Measurements from ENCODE around the gene MINDY4. TPM values are rescaled to one million over a fixed set of nuclear protein-coding genes. Genes with fewer than 3 reads are reported as not detected.

Gene MINDY4
- total RNA-seq, 1 donor from 2014 or later, result 4.4 TPM

- Mint-ChIP-seq H3K4me3 (ENCODE audit: unreplicated experiment) (no peak overlapping the region), H3K4me1 (ENCODE audit: unreplicated experiment) (peaks cover 22% of the 10 kb centered on the region), H3K27me3 (ENCODE audit: unreplicated experiment) (peaks cover 13% of the 10 kb centered on the region), H3K36me3 (ENCODE audit: unreplicated experiment) (no peaks in the 10 kb centered on the region), H3K27ac (ENCODE audit: unreplicated experiment) (peak overlapping the region; percentile 38), H3K9me3 (ENCODE audit: unreplicated experiment) (no peaks in the 10 kb centered on the region)
- no peak for DNase-seq (ENCODE audit: extremely low spot score, unreplicated experiment)
- TF ChIP-seq CTCF (IDR thresholded peaks at IDR 0.05), result no peak
These were observed 128.8 kb downstream of the MINDY4 start for GRCh38 chr7:30900053-30900452.

GRCh38 chr7:30900803-30901362 is 129.7 kb downstream of the MINDY4 start:
- no peak for DNase-seq (ENCODE audit: extremely low spot score, unreplicated experiment)
- Mint-ChIP-seq H3K4me3 (ENCODE audit: unreplicated experiment) (no peak overlapping the region), H3K4me1 (ENCODE audit: unreplicated experiment) (peaks cover 28% of the 10 kb centered on the region), H3K9me3 (ENCODE audit: unreplicated experiment) (no peaks in the 10 kb centered on the region), H3K36me3 (ENCODE audit: unreplicated experiment) (no peaks in the 10 kb centered on the region), H3K27me3 (ENCODE audit: unreplicated experiment) (peaks cover 7% of the 10 kb centered on the region), H3K27ac (ENCODE audit: unreplicated experiment) (no peak overlapping the region)
- TF ChIP-seq CTCF (IDR thresholded peaks at IDR 0.05), result no peak

GRCh38 chr7:30901856-30902255 is 130.6 kb downstream of the MINDY4 start:
- Mint-ChIP-seq H3K27me3 (ENCODE audit: unreplicated experiment) (peaks cover 4% of the 10 kb centered on the region), H3K4me1 (ENCODE audit: unreplicated experiment) (peaks cover 37% of the 10 kb centered on the region), H3K4me3 (ENCODE audit: unreplicated experiment) (no peak overlapping the region), H3K36me3 (ENCODE audit: unreplicated experiment) (no peaks in the 10 kb centered on the region), H3K9me3 (ENCODE audit: unreplicated experiment) (no peaks in the 10 kb centered on the region), H3K27ac (ENCODE audit: unreplicated experiment) (no peak overlapping the region)
- no peak for TF ChIP-seq CTCF (IDR thresholded peaks at IDR 0.05)
- no peak for DNase-seq (ENCODE audit: extremely low spot score, unreplicated experiment)

- Mint-ChIP-seq H3K9me3 (ENCODE audit: unreplicated experiment) (no peaks in the 10 kb centered on the region), H3K4me3 (ENCODE audit: unreplicated experiment) (no peak overlapping the region), H3K27ac (ENCODE audit: unreplicated experiment) (no peak overlapping the region), H3K27me3 (ENCODE audit: unreplicated experiment) (peaks cover 3% of the 10 kb centered on the region), H3K4me1 (ENCODE audit: unreplicated experiment) (peaks cover 32% of the 10 kb centered on the region), H3K36me3 (ENCODE audit: unreplicated experiment) (no peaks in the 10 kb centered on the region)
- DNase-seq (ENCODE audit: extremely low spot score, unreplicated experiment), result no peak
- no peak for TF ChIP-seq CTCF (IDR thresholded peaks at IDR 0.05)
These were observed 131.2 kb downstream of the MINDY4 start for GRCh38 chr7:30902466-30902865.

GRCh38 chr7:30903146-30903545 is 131.9 kb downstream of the MINDY4 start:
- H3K4me3 Mint-ChIP-seq (ENCODE audit: unreplicated experiment), result no peak overlapping the region
- TF ChIP-seq CTCF (IDR thresholded peaks at IDR 0.05), result no peak
- no peaks in the 10 kb centered on the region for H3K9me3 Mint-ChIP-seq (ENCODE audit: unreplicated experiment)
- peaks cover 31% of the 10 kb centered on the region for H3K4me1 Mint-ChIP-seq (ENCODE audit: unreplicated experiment)
- no peaks in the 10 kb centered on the region for H3K36me3 Mint-ChIP-seq (ENCODE audit: unreplicated experiment)
- H3K27me3 Mint-ChIP-seq (ENCODE audit: unreplicated experiment), result no peaks in the 10 kb centered on the region
- H3K27ac Mint-ChIP-seq (ENCODE audit: unreplicated experiment), result no peak overlapping the region
- no peak for DNase-seq (ENCODE audit: extremely low spot score, unreplicated experiment)

All from osteocyte (in vitro differentiated cells).